ENCODE results near the gene NR6A1.

The NR6A1 gene

GRCh38 chr9:124491049-124491975 is 279.8 kb downstream of the NR6A1 start:
- DNase-seq (ENCODE audit: low read depth in 1 of 2, low spot score in 1 of 2), result no peak
- Histone ChIP-seq H3K4me3 (replicated peaks; ENCODE audit: insufficient read depth, low read length) (no peak overlapping the region), H3K27ac (replicated peaks) (no peak overlapping the region), H3K27me3 (ENCODE audit: insufficient read depth, poor library complexity, severe bottlenecking) (no peaks in the 10 kb centered on the region)
- no peak for TF ChIP-seq POLR2AphosphoS5 (IDR thresholded peaks at IDR 0.05; ENCODE audit: low read depth)
- TF ChIP-seq REST (IDR thresholded peaks at IDR 0.05; ENCODE audit: insufficient replicate concordance, low read depth), result no peak

- no peak overlapping the region for H3K4me3 ChIP-seq (replicated peaks; ENCODE audit: insufficient read depth, low read length)
- no peak for DNase-seq (ENCODE audit: low read depth in 1 of 2, low spot score in 1 of 2)
- TF ChIP-seq REST (IDR thresholded peaks at IDR 0.05; ENCODE audit: insufficient replicate concordance, low read depth) (no peak), SPI1 (IDR thresholded peaks at IDR 0.05; ENCODE audit: borderline replicate concordance, low read depth) (no peak), POLR2AphosphoS5 (IDR thresholded peaks at IDR 0.05; ENCODE audit: low read depth) (no peak), CTCF (IDR thresholded peaks at IDR 0.05; ENCODE audit: insufficient read depth, low read length) (no peak), GABPA (IDR thresholded peaks at IDR 0.05; ENCODE audit: low read depth) (no peak)
- no peaks in the 10 kb centered on the region for H3K27me3 ChIP-seq (ENCODE audit: insufficient read depth, poor library complexity, severe bottlenecking)
- no peak overlapping the region for H3K27ac ChIP-seq (replicated peaks)
Observed at GRCh38 chr9:124490004-124490403, 281.1 kb downstream of the NR6A1 start.

- Histone ChIP-seq H3K27me3 (ENCODE audit: insufficient read depth, poor library complexity, severe bottlenecking) (no peaks in the 10 kb centered on the region), H3K27ac (replicated peaks) (no peak overlapping the region), H3K4me3 (replicated peaks; ENCODE audit: insufficient read depth, low read length) (no peak overlapping the region)
- DNase-seq (ENCODE audit: low read depth in 1 of 2, low spot score in 1 of 2), result no peak
- TF ChIP-seq SPI1 (IDR thresholded peaks at IDR 0.05; ENCODE audit: borderline replicate concordance, low read depth) (no peak), CTCF (IDR thresholded peaks at IDR 0.05; ENCODE audit: insufficient read depth, low read length) (no peak)
Observed at GRCh38 chr9:124489222-124489621, 281.9 kb downstream of the NR6A1 start.

- H3K27ac ChIP-seq (replicated peaks), result no peak overlapping the region
- H3K4me3 ChIP-seq (replicated peaks; ENCODE audit: insufficient read depth, low read length), result no peak overlapping the region
- H3K27me3 ChIP-seq (ENCODE audit: insufficient read depth, poor library complexity, severe bottlenecking), result no peaks in the 10 kb centered on the region
- DNase-seq (ENCODE audit: low read depth in 1 of 2, low spot score in 1 of 2), result no peak
- TF ChIP-seq SPI1 (IDR thresholded peaks at IDR 0.05; ENCODE audit: borderline replicate concordance, low read depth) (no peak), REST (IDR thresholded peaks at IDR 0.05; ENCODE audit: insufficient replicate concordance, low read depth) (no peak), GABPA (IDR thresholded peaks at IDR 0.05; ENCODE audit: low read depth) (no peak), POLR2AphosphoS5 (IDR thresholded peaks at IDR 0.05; ENCODE audit: low read depth) (no peak), CTCF (IDR thresholded peaks at IDR 0.05; ENCODE audit: insufficient read depth, low read length) (no peak)
Observed at GRCh38 chr9:124488641-124489210, 282.4 kb downstream of the NR6A1 start.

Data from HL-60 (cell line).